Middle frontal gyrus (tissue), 1 donor: Measurements from ENCODE around the gene ALDH7A1.
"Not testable (repeated sequence)": the region's sequence is repeated elsewhere in the genome, so short reads cannot be mapped to it uniquely, and the experiment has no call there.

Experiments used
- DNase-seq: peaks from one replicate; pipeline ENCODE4 v3.0.0-alpha.2; 2015; ENCODE audit warnings: low spot score; ENCODE audit errors: extremely low spot score

The ALDH7A1 gene

DNA sequence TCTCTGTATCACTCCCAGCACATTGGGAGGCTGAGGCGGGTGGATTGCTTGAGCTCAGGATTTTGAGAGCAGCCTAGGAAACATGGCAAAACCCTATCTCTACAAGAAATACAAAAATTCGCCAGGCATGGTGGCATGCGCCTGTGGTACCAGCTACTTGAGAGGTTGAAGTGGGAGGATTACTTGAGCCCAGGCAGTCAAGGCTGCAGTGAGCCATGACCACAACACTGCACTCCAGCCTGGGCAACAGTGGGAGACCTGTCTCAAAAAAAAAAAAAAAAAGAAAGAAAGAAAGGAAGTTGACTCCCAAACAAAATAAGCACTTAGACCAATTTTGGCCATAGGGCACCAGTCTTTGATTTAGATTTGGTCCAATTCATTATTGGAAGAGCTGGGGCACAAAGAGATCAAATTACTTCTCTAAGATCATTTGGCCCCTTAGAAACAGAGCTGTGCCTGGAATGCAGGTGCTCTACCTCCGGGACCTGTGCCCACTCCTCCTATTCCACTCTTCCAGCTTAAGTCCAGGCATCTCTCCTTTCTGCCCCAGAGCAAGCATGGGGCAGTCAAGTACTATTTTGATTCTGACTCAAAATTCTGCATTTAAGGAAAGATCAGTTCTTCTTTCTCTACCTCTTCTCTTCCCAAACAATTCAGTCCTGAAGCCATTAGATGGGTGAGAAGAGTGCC, 59.0 kb downstream of the ALDH7A1 start:
- DNase-seq = no peak

- DNase-seq = no peak
Measured at GRCh38 chr5:126534553-126534952, 60.5 kb downstream of the ALDH7A1 start.

- peak; percentile 46 for DNase-seq
Measured at GRCh38 chr5:126531543-126532120, 63.4 kb downstream of the ALDH7A1 start.

- DNase-seq = no peak
Measured at GRCh38 chr5:126527892-126528291, 67.1 kb downstream of the ALDH7A1 start.

- DNase-seq = no peak
Measured at GRCh38 chr5:126527158-126527557, 67.9 kb downstream of the ALDH7A1 start.

DNA sequence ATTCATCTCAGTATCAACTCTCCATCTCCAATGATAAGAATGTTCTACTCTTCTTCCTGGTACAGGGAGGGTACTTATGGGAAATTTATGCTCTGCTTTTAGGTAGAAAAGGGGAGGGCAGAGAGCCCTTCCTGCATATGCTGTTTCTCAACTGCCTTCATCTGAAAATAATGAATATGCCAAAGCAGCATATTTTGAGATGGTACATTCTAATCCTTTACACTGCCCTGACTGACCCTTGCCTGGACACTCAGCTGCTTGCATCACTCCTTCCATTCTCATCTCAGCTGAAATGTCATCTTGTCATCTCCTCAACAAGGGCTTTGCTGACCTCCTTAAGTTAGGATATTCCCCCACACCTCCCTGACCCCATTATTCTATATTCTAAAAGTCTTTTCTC, 68.5 kb downstream of the ALDH7A1 start:
- no peak for DNase-seq

GRCh38 chr5:126525630-126526245, 69.3 kb downstream of the ALDH7A1 start:
- DNase-seq = no peak

GRCh38 chr5:126523818-126524510, 71.1 kb downstream of the ALDH7A1 start:
- DNase-seq = no peak

- no peak for DNase-seq
Measured at GRCh38 chr5:126521130-126521529, 73.9 kb downstream of the ALDH7A1 start.

DNA sequence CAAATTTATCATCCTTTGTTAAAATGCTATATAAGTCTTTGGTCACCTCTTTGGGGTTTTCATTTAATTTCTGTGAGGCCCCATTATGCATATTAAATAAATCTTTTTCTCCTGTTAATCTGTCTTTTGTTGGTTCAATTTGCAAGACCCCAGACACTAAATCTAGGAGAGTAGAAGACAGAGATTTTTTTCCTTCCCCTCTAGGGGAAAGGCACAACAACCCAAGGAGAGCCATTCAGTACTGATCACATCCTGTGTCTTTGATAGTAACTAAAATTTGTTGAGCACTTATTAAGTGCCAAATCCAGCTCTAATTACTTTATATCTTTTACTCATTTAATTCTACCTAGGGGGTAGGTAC, 74.4 kb downstream of the ALDH7A1 start:
- DNase-seq = no peak

DNA sequence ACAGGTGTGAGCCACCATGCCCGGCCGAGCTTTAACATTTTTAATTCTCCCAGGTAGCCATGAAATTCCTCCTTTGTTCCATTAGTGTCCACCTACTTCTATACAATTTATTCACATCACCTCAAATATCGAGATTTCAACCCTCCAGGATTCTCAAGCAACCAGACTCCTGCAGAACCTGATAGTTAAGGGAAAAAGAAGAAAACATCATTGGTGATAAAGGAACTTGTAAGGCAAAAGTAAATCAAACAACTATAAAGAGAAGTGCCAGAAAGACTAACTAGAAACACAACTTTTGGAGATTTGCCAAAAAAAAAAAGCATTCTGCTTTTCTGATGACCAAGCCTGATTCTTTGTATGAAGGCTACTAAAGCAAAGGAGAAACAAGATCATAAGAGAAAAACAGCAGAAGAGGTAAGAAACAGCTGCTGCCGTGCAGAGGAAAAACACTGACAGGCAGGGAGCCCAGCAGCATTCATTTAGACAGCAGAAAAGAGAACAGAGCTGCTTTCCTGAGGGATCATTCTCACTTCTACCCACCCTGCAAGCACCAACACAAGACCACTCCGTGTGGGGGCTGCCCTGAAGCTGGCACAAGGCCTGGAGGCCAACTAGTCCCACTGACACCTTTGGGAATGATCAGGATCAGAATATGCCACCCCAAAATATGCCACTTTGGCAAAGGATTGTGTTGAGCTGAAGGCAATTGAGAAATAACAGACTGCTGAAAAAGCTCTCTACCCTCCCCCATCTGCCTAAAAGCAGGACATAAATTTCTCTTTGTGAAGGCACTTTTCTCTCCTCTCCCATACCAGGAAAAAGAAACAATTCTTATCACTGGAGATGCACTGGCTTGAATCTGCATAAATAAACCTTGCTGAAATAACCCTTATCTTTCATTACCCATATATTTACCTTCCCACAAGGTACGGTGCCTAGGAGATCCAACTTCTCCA, 75.1 kb downstream of the ALDH7A1 start:
- DNase-seq = no peak

GRCh38 chr5:126519223-126519622, 75.8 kb downstream of the ALDH7A1 start:
- DNase-seq = not testable (repeated sequence)

GRCh38 chr5:126516852-126517251, 78.2 kb downstream of the ALDH7A1 start:
- no peak for DNase-seq

DNA sequence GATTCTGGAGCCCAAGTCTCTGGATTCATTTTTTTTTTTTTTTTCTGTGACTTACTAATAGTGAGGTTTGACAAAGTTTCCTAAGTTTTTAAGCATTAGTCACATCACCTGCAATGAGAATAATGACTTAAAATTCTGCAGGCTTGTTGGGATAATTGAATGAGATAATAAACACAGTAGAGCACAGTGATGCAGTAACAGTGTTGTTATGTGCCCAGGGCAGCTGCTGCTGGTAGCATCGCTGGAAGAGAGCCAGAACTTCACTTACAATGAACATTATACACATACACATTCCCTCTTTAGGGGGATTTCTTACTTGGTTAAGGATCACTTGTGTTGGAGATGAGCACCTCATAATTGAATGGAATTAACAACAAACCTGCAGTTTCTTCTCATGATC, 78.9 kb downstream of the ALDH7A1 start:
- no peak for DNase-seq

GRCh38 chr5:126515337-126515736, 79.7 kb downstream of the ALDH7A1 start:
- DNase-seq = no peak

DNA sequence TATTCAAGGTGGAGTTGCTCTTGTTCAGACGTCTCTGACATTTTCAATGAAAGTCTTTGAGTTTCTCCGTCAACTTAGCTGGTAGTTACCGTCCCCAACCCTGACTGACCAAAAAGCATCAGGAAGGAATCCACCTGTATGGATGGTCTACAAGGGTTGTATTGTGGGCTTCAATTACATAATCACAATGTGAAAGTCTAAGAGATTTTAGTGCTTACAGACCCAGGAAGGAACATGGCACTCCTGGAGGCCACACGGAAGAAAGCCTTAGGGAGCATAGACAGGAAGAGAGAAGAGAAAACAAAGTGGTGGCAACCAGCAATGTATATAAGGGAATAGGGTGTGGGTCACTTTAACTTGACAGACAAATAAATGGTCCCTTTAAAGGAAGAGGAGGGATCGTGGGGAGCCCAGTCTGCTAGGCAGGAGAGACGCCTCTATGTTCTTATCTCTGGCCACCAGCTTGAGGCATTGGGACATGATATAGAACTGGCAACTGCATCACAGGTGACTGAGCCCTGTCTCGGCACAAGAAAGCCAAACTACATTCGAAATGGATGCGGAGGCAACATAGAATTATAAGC, 80.4 kb downstream of the ALDH7A1 start:
- DNase-seq = no peak

- no peak for DNase-seq
Measured at GRCh38 chr5:126514131-126514557, 80.9 kb downstream of the ALDH7A1 start.

DNA sequence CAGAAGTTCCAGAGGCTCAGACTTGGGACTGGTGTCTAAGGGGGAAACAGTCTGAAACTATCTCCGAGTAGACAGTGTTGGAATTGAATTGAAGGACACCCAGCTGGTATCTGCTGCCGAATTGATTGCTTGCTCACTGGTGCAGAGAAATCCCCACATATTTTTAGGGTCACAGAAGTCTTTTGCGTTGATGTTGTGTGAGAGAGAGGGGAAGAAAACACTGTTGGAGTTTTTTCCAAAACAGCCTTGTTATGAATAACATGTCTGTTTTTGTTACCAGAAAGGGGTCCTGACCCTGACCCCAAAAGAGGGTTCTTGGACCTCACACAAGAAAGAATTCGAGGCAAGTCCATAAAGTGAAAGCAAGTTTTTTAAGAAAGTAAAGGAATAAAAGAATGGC, 81.3 kb downstream of the ALDH7A1 start:
- no peak for DNase-seq

DNA sequence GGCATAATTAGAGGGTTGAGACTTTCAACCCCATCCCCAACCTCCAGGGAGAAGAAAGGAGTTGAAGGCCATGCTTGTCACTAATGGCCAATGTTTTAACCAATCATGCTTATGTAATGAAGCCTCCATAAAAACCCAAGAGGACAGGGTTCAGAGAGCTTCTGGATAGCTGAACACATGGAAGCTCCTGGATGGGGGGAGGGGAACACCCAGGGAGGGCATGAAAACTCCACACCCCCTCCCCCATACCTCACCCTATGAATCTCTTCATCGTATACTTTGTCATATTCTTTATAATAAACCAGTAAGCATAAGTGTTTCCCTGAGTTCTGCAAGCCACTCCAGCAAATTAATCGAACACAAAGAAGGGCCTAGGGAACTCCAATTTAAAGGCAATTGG, 81.7 kb downstream of the ALDH7A1 start:
- no peak for DNase-seq

DNA sequence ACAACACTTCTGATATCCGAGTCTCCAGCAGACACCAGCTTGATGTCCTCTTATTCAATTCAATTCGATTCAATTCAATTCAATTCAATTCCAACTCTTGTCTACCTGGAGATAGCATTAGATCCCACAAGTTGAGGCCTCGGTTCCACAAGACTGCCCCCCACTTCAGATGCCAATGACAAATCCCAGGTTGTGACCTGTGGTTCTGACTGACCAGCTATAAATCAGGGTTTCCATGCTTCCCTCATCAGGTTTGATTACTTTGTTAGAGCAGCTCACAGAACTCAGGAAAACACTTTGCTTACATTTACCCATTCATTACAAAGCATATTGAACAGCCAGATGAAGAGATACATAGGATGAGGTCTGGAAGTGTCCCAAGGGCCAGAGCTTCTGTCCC, 82.6 kb downstream of the ALDH7A1 start:
- DNase-seq = no peak

DNA sequence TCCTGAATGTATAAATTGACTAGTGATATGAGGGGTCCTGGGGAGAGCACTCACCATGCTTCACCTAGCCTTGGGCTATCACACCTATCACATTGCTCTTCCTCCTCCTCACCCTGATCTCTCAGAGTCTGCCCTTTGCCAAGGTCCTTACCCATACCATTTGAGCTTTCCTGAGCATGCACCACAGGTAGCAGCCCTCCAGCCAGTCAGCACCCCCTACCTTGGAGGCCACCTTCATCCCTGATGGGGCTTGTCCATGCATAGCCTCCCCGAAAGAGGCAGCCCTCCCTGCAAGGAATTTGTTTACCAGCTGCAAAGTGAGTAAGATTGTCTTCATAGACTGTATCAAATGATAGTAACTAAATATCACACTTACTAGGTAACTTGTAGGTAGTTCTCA, 83.1 kb downstream of the ALDH7A1 start:
- DNase-seq = no peak
